ENCODE measurements around the gene STRIP2.
"Not testable (repeated sequence)": the region's sequence is repeated elsewhere in the genome, so short reads cannot be mapped to it uniquely, and the experiment has no call there.

STRIP2 gene

GRCh38 chr7:129433847-129434674, at the start of gene STRIP2:
Gene STRIP2, plus strand, starts transcription at chr7:129434432. Its CDS starts 41 bp downstream, at chr7:129434473.
- DNase-seq (ENCODE audit: low read depth) = peak; percentile 90

GRCh38 chr7:129385116-129385515, 49.1 kb upstream of the STRIP2 start:
- DNase-seq (ENCODE audit: low read depth) = no peak

GRCh38 chr7:129385598-129385997, 48.6 kb upstream of the STRIP2 start:
- DNase-seq (ENCODE audit: low read depth) = no peak

- DNase-seq (ENCODE audit: low read depth) = no peak
Observed at GRCh38 chr7:129386506-129386905, 47.7 kb upstream of the STRIP2 start.

- DNase-seq (ENCODE audit: low read depth) = no peak
Observed at GRCh38 chr7:129387537-129387936, 46.7 kb upstream of the STRIP2 start.

- DNase-seq (ENCODE audit: low read depth) = no peak
Observed at GRCh38 chr7:129388333-129389098, 45.7 kb upstream of the STRIP2 start.

GRCh38 chr7:129389829-129390228, 44.4 kb upstream of the STRIP2 start:
- DNase-seq (ENCODE audit: low read depth) = no peak

- no peak for DNase-seq (ENCODE audit: low read depth)
Observed at GRCh38 chr7:129390314-129390713, 43.9 kb upstream of the STRIP2 start.

GRCh38 chr7:129391546-129392171, 42.6 kb upstream of the STRIP2 start:
- DNase-seq (ENCODE audit: low read depth) = no peak

GRCh38 chr7:129393255-129393654, 41.0 kb upstream of the STRIP2 start:
- DNase-seq (ENCODE audit: low read depth) = no peak

- no peak for DNase-seq (ENCODE audit: low read depth)
Observed at GRCh38 chr7:129394101-129394500, 40.1 kb upstream of the STRIP2 start.

- no peak for DNase-seq (ENCODE audit: low read depth)
Observed at GRCh38 chr7:129394982-129395914, 39.0 kb upstream of the STRIP2 start.

GRCh38 chr7:129401228-129401966, 32.8 kb upstream of the STRIP2 start:
- DNase-seq (ENCODE audit: low read depth) = no peak

GRCh38 chr7:129401967-129402860, 32.0 kb upstream of the STRIP2 start:
- peak; percentile 9 for DNase-seq (ENCODE audit: low read depth)

GRCh38 chr7:129405527-129405926, 28.7 kb upstream of the STRIP2 start:
- DNase-seq (ENCODE audit: low read depth) = no peak

GRCh38 chr7:129410238-129410637, 24.0 kb upstream of the STRIP2 start:
- DNase-seq (ENCODE audit: low read depth) = not testable (repeated sequence)

- DNase-seq (ENCODE audit: low read depth) = no peak
Observed at GRCh38 chr7:129412501-129412900, 21.7 kb upstream of the STRIP2 start.

GRCh38 chr7:129417073-129417472, 17.2 kb upstream of the STRIP2 start:
- no peak for DNase-seq (ENCODE audit: low read depth)

- no peak for DNase-seq (ENCODE audit: low read depth)
Observed at GRCh38 chr7:129421717-129422250, 12.4 kb upstream of the STRIP2 start.

GRCh38 chr7:129422727-129423126, 11.5 kb upstream of the STRIP2 start:
- no peak for DNase-seq (ENCODE audit: low read depth)

All from activated T-cell treated with anti-CD3 and anti-CD28 coated beads for 24 hours (primary cell).